IMR-90 (cell line): ENCODE measurements around the gene KRTAP10-7. TPM values are rescaled to one million over a fixed set of nuclear protein-coding genes. Genes with fewer than 3 reads are reported as not detected.

ENCODE experiments used
- ATAC-seq: fragments of 200-7000 bp; cut with Tn5 transposase; 2 replicates; pipeline ENCODE4 v1.9.1; 2020; ENCODE audit warnings: low read depth, mild to moderate bottlenecking, moderate library complexity
- BruUV-seq: library from RNA; stranded (reverse); fragments of 400-500 nt; replicated peaks from 2 replicates; lab custom pipeline; 2021; lab: Mats Ljungman, UMichigan
- CTCF ChIA-PET: fragments of 300-600 bp; formaldehyde crosslinking; extraction: SDS; loops from one replicate; lab custom pipeline; 2021; ENCODE audit warnings: antibody characterized with exemption; lab: Yijun Ruan, JAX
- POLR2A ChIA-PET: fragments of 300-600 bp; sonication (Branson Sonifier 250); formaldehyde crosslinking; loops from one replicate; lab custom pipeline; 2022; ENCODE audit warnings: antibody characterized with exemption; ENCODE audit not compliant: unreplicated experiment; lab: Charles Lee
- DNase-seq: peaks from one replicate; pipeline ENCODE4 v3.0.0; 2013
- H2AFZ ChIP-seq: replicated peaks from 2 replicates; pipeline ENCODE3; 2013; ENCODE audit warnings: low read length, mild to moderate bottlenecking; ENCODE audit not compliant: poor library complexity
- H2AK5ac ChIP-seq: 2 replicates; pipeline ENCODE4 v1.6.1; 2013; ENCODE audit warnings: low read depth, low read length, inconsistent platforms
- H2AK9ac ChIP-seq: replicated peaks from 2 replicates; pipeline ENCODE3; 2013; ENCODE audit warnings: mild to moderate bottlenecking, low read depth, low read length, moderate library complexity; ENCODE audit not compliant: poor library complexity
- H2BK120ac ChIP-seq: 2 replicates; pipeline ENCODE4 v1.6.1; 2013; ENCODE audit warnings: low read depth, low read length, inconsistent platforms
- H2BK15ac ChIP-seq: 3 replicates; pipeline ENCODE4 v1.6.1; 2013; ENCODE audit warnings: low read depth, low read length, inconsistent platforms
- H2BK20ac ChIP-seq: 2 replicates; pipeline ENCODE4 v1.6.1; 2013; ENCODE audit warnings: low read depth, mild to moderate bottlenecking, inconsistent platforms, low read length, moderate library complexity
- H2BK5ac ChIP-seq: 2 replicates; pipeline ENCODE4 v1.6.1; 2013; ENCODE audit warnings: mild to moderate bottlenecking, low read depth, low read length, inconsistent platforms; ENCODE audit not compliant: poor library complexity, severe bottlenecking
- H3K14ac ChIP-seq: replicated peaks from 2 replicates; pipeline ENCODE4 v1.6.1; 2013; ENCODE audit warnings: low read depth, low read length, inconsistent platforms
- H3K18ac ChIP-seq: 2 replicates; pipeline ENCODE4 v1.6.1; 2013; ENCODE audit warnings: low read depth, low read length, control low read depth
- H3K23ac ChIP-seq: 2 replicates; pipeline ENCODE4 v1.6.1; 2013; ENCODE audit warnings: low read depth, low read length, inconsistent platforms
- H3K27ac ChIP-seq: 2 replicates; pipeline ENCODE4 v1.5.1; 2013; ENCODE audit warnings: mild to moderate bottlenecking, control low read depth, low read length; ENCODE audit not compliant: insufficient read depth
- H3K27me3 ChIP-seq: 2 replicates; pipeline ENCODE4 v1.6.1; 2013; ENCODE audit warnings: low read length; ENCODE audit not compliant: control insufficient read depth, insufficient read depth
- H3K36me3 ChIP-seq: 2 replicates; pipeline ENCODE4 v1.6.1; 2013; ENCODE audit warnings: low read length, mixed read lengths; ENCODE audit not compliant: control insufficient read depth, insufficient read depth
- H3K4ac ChIP-seq: 2 replicates; pipeline ENCODE4 v1.6.1; 2013; ENCODE audit warnings: low read depth, low read length, inconsistent platforms
- H3K4me1 ChIP-seq: 2 replicates; pipeline ENCODE4 v1.6.1; 2013; ENCODE audit warnings: low read length, mixed read lengths; ENCODE audit not compliant: control insufficient read depth, insufficient read depth
- H3K4me2 ChIP-seq: 2 replicates; pipeline ENCODE4 v1.6.1; 2013; ENCODE audit warnings: low read depth, mild to moderate bottlenecking, control low read depth, low read length, moderate library complexity
- H3K4me3 ChIP-seq: 2 replicates; pipeline ENCODE4 v1.5.1; 2013; ENCODE audit warnings: low read depth, mild to moderate bottlenecking, control low read depth, low read length, moderate library complexity; ENCODE audit not compliant: insufficient read depth
- H3K56ac ChIP-seq: 2 replicates; pipeline ENCODE4 v1.6.1; 2013; ENCODE audit warnings: low read length, inconsistent platforms; ENCODE audit not compliant: insufficient read depth; ENCODE audit errors: extremely low read depth
- H3K79me1 ChIP-seq, 2 experiments: 2 replicates each; pipeline ENCODE4 v1.6.1; 2013; ENCODE audit warnings: low read length in 2 of 2, inconsistent platforms in 1 of 2, low read depth in 1 of 2
- H3K9ac ChIP-seq: 2 replicates; pipeline ENCODE4 v1.6.1; 2013; ENCODE audit warnings: low read depth, low read length, control low read depth
- H3K9me1 ChIP-seq: 2 replicates; pipeline ENCODE4 v1.6.1; 2013; ENCODE audit warnings: low read length, inconsistent platforms; ENCODE audit not compliant: insufficient read depth
- H3K9me3 ChIP-seq: 2 replicates; pipeline ENCODE4 v1.6.1; 2013; ENCODE audit warnings: low read length; ENCODE audit not compliant: control insufficient read depth, insufficient read depth
- H4K20me1 ChIP-seq: 2 replicates; pipeline ENCODE4 v1.6.1; 2013; ENCODE audit warnings: low read length, inconsistent platforms; ENCODE audit not compliant: insufficient read depth
- H4K5ac ChIP-seq: 2 replicates; pipeline ENCODE4 v1.6.1; 2013; ENCODE audit warnings: mild to moderate bottlenecking, low read depth, low read length, control low read depth
- H4K8ac ChIP-seq, 2 experiments: 2 replicates each; pipeline ENCODE4 v1.6.1; 2013; ENCODE audit warnings: low read depth in 2 of 2, low read length in 2 of 2, control low read depth in 1 of 2, inconsistent platforms in 1 of 2
- H4K91ac ChIP-seq: 2 replicates; pipeline ENCODE4 v1.6.1; 2013; ENCODE audit warnings: low read depth, low read length, inconsistent platforms; ENCODE audit not compliant: insufficient read depth
- POLR2A ChIP-seq: IDR thresholded peaks from 2 replicates; pipeline ENCODE4 v1.6.1; 2012; ENCODE audit warnings: mild to moderate bottlenecking, low read depth, low read length
- RAD21 ChIP-seq: IDR thresholded peaks from 2 replicates; pipeline ENCODE4 v1.6.1; 2012; ENCODE audit warnings: low read length, improper control_type of control experiment
- RCOR1 ChIP-seq: IDR thresholded peaks from 2 replicates; pipeline ENCODE4 v1.6.1; 2012; ENCODE audit warnings: mild to moderate bottlenecking, low read length, improper control_type of control experiment; ENCODE audit not compliant: insufficient replicate concordance
- RFX5 ChIP-seq: IDR thresholded peaks from 2 replicates; pipeline ENCODE4 v1.8.0; 2012; ENCODE audit warnings: low read depth, mild to moderate bottlenecking, low read length, moderate library complexity
- WGBS, 2 experiments: methylation state at CpG; one replicate each; pipeline versions ENCODE4 v1.1.5 to v1.1.7; 2013; ENCODE audit warnings: missing lambda C conversion rate in 2 of 2; ENCODE audit not compliant: insufficient read length in 1 of 2; ENCODE audit errors: extremely low coverage in 2 of 2; 5-methylcytosine and 5-hydroxymethylcytosine counted together
- dilution Hi-C: fragments of 300-500 bp; cut with HindIII; formaldehyde crosslinking; loops from one replicate; pipeline ENCODE4 v1.14.3; 2018; ENCODE audit warnings: low sequenced_read_pairs; ENCODE audit not compliant: unreplicated experiment
- in situ Hi-C: fragments of 300-500 bp; cut with MboI; formaldehyde crosslinking; loops from 3 replicates; pipeline ENCODE4 v1.14.3; 2019; ENCODE audit warnings: low sequenced_read_pairs, inconsistent platforms, mixed read lengths
- intact Hi-C: fragments of 100-400 bp; cut with micrococcal nuclease; formaldehyde crosslinking; loops from 2 replicates; pipeline ENCODE4 v1.10.0; 2022
- polyA plus RNA-seq, 3 experiments: library from polyadenylated mRNA; depleted of rRNA; stranded (reverse); fragments of >200 nt; gene quantifications; 2 replicates each; pipeline ENCODE4 v1.2.3, GENCODE V29; 2012; ENCODE audit warnings: low replicate concordance in 1 of 3
- total RNA-seq: library from RNA; depleted of rRNA; stranded (reverse); fragments of >200 nt; gene quantifications from 2 replicates; pipeline ENCODE4 v1.2.3, GENCODE V29; 2012
- TF ChIP-seq, protein P1 (sequence below): conservative IDR thresholded peaks from 2 replicates; pipeline ENCODE4 v1.5.1; 2012; ENCODE audit warnings: mild to moderate bottlenecking, low read depth, low read length, improper control_type of control experiment

The KRTAP10-7 gene
- total and polyA plus RNA-seq, 2 of the 4 experiments (the other 2 are of a cell fraction) = not detected

DNA sequence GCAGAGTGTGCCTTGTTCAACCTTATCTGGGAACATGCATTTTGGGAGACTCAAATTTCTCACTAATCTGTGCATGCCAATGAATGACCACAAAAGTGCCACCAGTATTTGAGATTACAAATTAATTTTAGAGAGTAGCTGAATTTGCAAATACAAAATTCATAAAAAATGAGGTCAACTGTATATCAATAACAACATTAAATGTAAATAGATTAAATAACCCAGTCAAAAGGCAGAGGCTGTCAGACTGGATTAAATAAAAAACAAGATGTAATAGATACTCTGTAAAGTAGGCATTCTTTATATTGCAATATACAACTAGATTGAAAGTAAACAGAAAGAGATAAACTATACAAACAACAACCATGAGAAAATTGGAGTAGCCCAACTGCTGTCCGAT lies 36.3 kb upstream of the KRTAP10-7 start:
- Histone ChIP-seq H3K27ac (no peak overlapping the region), H4K91ac (no peak overlapping the region), H3K27me3 (no peaks in the 10 kb centered on the region; the same call in 1 of the 2 replicates), H3K9me1 (no peaks in the 10 kb centered on the region), H2AK9ac (no peak overlapping the region), H4K8ac (no peak overlapping the region), H2BK5ac (no peak overlapping the region), H3K14ac (no peak overlapping the region), H2AK5ac (no peak overlapping the region), H2BK20ac (no peak overlapping the region), H3K23ac (no peak overlapping the region), H3K56ac (no peak overlapping the region), H4K5ac (no peak overlapping the region), H2AFZ (no peak overlapping the region), H3K79me1 (no peaks in the 10 kb centered on the region), H3K18ac (no peak overlapping the region), H3K4me3 (no peak overlapping the region), H3K9ac (no peak overlapping the region), H3K4me1 (no peaks in the 10 kb centered on the region), H2BK15ac (no peak overlapping the region), H3K9me3 (no peaks in the 10 kb centered on the region), H3K4ac (no peak overlapping the region), H3K4me2 (no peak overlapping the region), H4K20me1 (no peaks in the 10 kb centered on the region), H3K36me3 (no peaks in the 10 kb centered on the region), H2BK120ac (no peak overlapping the region)
- no TSS peak for BruUV-seq
- ChIA-PET POLR2A (no interaction called here), CTCF (no interaction called here)
- ATAC-seq (no peak), DNase-seq (no peak)
- whole genome bisulfite sequencing, 2 experiments = no CpG with 5 or more reads among the region's 1 CpG
- no peak for TF ChIP-seq RAD21
- TF ChIP-seq, protein P1, sequence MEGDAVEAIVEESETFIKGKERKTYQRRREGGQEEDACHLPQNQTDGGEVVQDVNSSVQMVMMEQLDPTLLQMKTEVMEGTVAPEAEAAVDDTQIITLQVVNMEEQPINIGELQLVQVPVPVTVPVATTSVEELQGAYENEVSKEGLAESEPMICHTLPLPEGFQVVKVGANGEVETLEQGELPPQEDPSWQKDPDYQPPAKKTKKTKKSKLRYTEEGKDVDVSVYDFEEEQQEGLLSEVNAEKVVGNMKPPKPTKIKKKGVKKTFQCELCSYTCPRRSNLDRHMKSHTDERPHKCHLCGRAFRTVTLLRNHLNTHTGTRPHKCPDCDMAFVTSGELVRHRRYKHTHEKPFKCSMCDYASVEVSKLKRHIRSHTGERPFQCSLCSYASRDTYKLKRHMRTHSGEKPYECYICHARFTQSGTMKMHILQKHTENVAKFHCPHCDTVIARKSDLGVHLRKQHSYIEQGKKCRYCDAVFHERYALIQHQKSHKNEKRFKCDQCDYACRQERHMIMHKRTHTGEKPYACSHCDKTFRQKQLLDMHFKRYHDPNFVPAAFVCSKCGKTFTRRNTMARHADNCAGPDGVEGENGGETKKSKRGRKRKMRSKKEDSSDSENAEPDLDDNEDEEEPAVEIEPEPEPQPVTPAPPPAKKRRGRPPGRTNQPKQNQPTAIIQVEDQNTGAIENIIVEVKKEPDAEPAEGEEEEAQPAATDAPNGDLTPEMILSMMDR = no peak
- TF ChIP-seq RFX5 = no peak
- TF ChIP-seq RCOR1 = no peak
- TF ChIP-seq POLR2A = no peak
- intact Hi-C loops (no loop called here), in situ Hi-C loops (no loop called here), dilution Hi-C loops (no loop called here)
